ENCODE results near the gene RFX5. TPM values are rescaled to one million over a fixed set of nuclear protein-coding genes. Genes with fewer than 3 reads are reported as not detected.

Gene RFX5
- total and polyA plus RNA-seq, 2 experiments from 2014 or later: 14.1 to 48.8 TPM

DNA sequence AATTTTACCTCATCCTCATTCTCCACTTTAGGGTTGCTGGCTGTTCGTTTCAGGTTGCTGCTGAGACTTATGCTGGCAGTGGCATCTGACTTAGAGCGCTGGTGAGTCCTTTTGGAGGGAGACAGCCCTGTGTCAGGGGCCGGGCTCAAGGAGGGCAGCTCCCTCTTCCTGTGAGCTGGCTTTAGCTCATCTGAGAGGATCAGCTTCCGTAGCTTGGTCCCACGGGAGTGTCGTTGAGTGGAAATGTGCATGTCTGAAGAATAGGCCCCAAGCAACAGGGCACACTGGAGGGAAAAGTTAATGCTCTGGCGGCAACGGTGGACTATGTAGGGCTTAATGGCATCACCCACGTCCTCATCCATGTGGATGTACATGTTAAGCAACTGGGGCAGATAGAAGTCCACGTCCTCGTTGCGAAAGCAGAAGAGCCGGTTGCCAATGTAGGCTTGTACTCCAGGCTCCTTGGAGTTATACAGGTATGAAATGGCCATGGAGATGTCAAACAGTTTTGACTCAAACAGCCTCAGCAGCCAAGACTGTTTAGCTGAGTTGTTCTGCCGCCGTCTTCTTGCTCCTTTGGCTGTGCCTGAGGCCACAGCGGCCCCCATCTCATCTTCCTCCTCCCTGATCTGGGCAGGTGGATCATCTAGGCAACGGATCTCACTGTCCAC is 31.4 kb downstream of the RFX5 start:
- TF ChIP-seq CTCF (IDR thresholded peaks at IDR 0.05; ENCODE audit: poor library complexity): no peak
- no peak for TF ChIP-seq EZH2phosphoT487 (IDR thresholded peaks at IDR 0.05; ENCODE audit: low read depth, severe bottlenecking, unreplicated experiment)
- no peak for TF ChIP-seq EZH2 (IDR thresholded peaks at IDR 0.05; ENCODE audit: borderline replicate concordance)
- no peaks in the 10 kb centered on the region for H4K20me1 ChIP-seq (ENCODE audit: insufficient read depth, poor library complexity, severe bottlenecking)
- H3K4me1 ChIP-seq (ENCODE audit: insufficient read depth): peaks cover 36% of the 10 kb centered on the region
- H3K4me3 ChIP-seq: no peak overlapping the region
- H3K9me2 ChIP-seq (replicated peaks; ENCODE audit: insufficient read depth): no peaks in the 10 kb centered on the region
- H2AFZ ChIP-seq: no peak overlapping the region
- H3K79me2 ChIP-seq: peaks cover 43% of the 10 kb centered on the region
- H3K27ac ChIP-seq: no peak overlapping the region
- 94% methylated on average over 17 of the region's 17 CpGs for WGBS (ENCODE audit: low lambda C conversion rate, missing lambda C conversion rate)
- H3K9me3 ChIP-seq (ENCODE audit: low read depth): no peaks in the 10 kb centered on the region
- no peak overlapping the region for H3K4me2 ChIP-seq
- H3K27me3 ChIP-seq: no peaks in the 10 kb centered on the region
- no peak for DNase-seq (ENCODE audit: low spot score)
- H3K36me3 ChIP-seq (replicated peaks; ENCODE audit: insufficient read depth, low read depth): no peaks in the 10 kb centered on the region

DNA sequence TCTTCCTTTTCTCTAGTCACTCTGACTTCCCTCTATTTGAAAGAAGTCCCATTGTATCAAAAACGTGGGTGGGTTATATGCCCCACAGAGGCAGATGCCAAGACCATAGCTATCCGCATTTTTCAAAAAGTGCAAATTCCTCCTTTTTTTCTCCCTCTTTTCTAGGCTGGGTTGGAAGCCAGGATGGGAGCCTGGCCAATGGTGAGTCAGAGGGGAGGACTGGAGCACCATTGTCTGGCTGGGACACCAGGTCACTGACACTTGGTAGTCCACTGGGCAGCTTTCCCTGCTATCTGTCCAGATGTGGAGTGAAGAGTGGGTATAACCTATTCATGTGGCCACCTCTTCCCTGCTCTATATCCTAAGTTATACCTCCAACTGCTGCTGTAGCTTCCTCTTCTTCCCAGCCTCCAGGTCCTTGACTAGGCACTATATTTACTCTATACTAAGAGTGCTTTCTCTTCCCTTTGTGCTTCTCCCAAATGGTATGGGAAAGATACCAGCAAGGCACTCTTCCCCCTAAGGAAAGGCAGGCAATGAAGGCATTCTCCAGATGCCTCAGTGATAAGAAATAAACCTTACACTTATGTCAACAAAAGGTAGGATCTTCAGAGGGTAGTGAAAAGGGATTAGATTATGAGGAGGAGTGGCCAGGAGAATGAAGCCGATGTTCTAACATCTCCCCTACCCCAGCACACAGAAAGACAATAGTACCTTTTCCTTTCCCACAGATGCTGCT is 32.7 kb downstream of the RFX5 start:
- Histone ChIP-seq H2AFZ (no peak overlapping the region), H3K4me3 (no peak overlapping the region), H3K27me3 (no peaks in the 10 kb centered on the region), H3K79me2 (peaks cover 42% of the 10 kb centered on the region), H3K36me3 (replicated peaks; ENCODE audit: insufficient read depth, low read depth) (no peaks in the 10 kb centered on the region), H3K9me2 (replicated peaks; ENCODE audit: insufficient read depth) (no peaks in the 10 kb centered on the region), H3K9me3 (ENCODE audit: low read depth) (no peaks in the 10 kb centered on the region), H3K27ac (peak overlapping the region; percentile 96), H4K20me1 (ENCODE audit: insufficient read depth, poor library complexity, severe bottlenecking) (no peaks in the 10 kb centered on the region), H3K4me1 (ENCODE audit: insufficient read depth) (peaks cover 50% of the 10 kb centered on the region), H3K4me2 (no peak overlapping the region)
- 67% methylated on average over 3 of the region's 3 CpGs for WGBS (ENCODE audit: low lambda C conversion rate, missing lambda C conversion rate)
- TF ChIP-seq EZH2phosphoT487 (IDR thresholded peaks at IDR 0.05; ENCODE audit: low read depth, severe bottlenecking, unreplicated experiment) (no peak), CTCF (IDR thresholded peaks at IDR 0.05; ENCODE audit: poor library complexity) (no peak)
- DNase-seq (ENCODE audit: low spot score): no peak

DNA sequence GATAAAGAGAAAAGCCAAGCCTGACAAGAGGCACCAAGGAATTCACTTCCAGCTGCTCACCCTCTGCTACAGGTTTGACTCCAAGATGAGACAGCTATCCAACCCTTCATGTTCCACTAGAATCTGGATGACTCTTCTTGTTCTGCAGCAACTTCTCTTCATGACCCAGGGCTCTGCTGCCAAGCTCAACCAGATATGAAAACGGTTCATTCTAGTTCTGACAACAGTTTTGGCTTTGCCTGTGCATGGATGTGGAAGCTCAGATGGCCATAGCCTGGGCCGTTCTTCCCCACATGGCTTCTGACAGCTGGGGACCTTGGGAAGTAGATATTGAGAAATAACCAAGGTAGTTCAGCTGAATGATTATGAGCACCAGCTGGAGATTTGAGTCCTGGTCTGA is 33.6 kb downstream of the RFX5 start:
- H3K4me2 ChIP-seq: no peak overlapping the region
- WGBS (ENCODE audit: low lambda C conversion rate, missing lambda C conversion rate): 89% methylated on average over 2 of the region's 2 CpGs

More for the DNA sequence above, 33.6 kb downstream of the RFX5 start:
- Histone ChIP-seq H3K9me3 (ENCODE audit: low read depth) (no peaks in the 10 kb centered on the region), H4K20me1 (ENCODE audit: insufficient read depth, poor library complexity, severe bottlenecking) (no peaks in the 10 kb centered on the region), H2AFZ (no peak overlapping the region), H3K4me1 (ENCODE audit: insufficient read depth) (peaks cover 53% of the 10 kb centered on the region), H3K9me2 (replicated peaks; ENCODE audit: insufficient read depth) (no peaks in the 10 kb centered on the region), H3K4me3 (no peak overlapping the region), H3K36me3 (replicated peaks; ENCODE audit: insufficient read depth, low read depth) (no peaks in the 10 kb centered on the region), H3K27ac (peak overlapping the region; percentile 96), H3K79me2 (peaks cover 42% of the 10 kb centered on the region), H3K27me3 (no peaks in the 10 kb centered on the region)
- DNase-seq (ENCODE audit: low spot score): no peak
- TF ChIP-seq EZH2phosphoT487 (IDR thresholded peaks at IDR 0.05; ENCODE audit: low read depth, severe bottlenecking, unreplicated experiment) (no peak), EZH2 (IDR thresholded peaks at IDR 0.05; ENCODE audit: borderline replicate concordance) (no peak), CTCF (IDR thresholded peaks at IDR 0.05; ENCODE audit: poor library complexity) (no peak)
